Measurements from ENCODE around the gene SIRPB2.
"Not testable (repeated sequence)": the region's sequence is repeated elsewhere in the genome, so short reads cannot be mapped to it uniquely, and the experiment has no call there.

Gene SIRPB2

DNA sequence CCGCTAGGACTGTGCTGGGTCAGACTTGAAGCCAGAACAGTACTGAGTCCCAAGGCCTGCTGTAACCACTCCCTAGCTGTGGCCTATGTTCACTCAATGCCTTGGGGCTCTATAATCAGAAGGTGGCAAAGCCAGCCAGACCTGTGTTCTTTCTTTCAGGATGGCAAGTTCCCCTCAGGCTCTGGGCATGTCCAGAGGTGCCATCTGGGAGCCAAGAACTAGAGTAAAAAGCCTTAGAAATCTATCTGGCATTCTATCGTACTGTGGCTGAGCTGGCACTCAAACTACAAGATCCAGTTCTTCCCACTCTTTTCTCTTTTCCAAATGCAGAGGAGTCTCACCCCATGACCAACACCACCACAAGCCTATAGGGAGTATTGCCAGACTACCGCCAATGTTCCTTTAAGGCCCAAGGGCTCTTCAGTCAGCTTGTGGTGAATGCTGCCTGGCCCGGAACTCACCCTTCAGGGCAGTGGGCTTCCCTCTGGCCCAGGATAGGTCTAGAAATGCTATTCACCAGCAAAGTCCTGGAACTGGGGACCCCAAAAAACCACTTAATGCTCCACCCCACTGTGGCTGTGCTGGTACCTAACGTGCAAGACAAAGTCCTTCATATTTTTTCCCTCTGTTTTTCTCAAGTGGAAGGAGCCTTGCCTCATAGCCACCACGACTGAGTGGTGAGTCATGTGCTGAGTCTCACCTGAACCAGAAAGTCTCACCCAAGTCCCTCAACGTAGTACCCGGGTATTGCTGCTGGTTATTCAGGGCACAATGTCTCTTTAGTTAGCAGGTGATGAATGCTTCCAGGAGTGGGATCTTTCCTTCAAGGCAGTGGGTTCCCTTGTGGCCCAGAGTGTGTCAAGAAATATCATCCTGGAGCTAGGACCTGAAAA lies 8.6 kb upstream of the SIRPB2 start:
- FAIRE-seq = no peak

DNA sequence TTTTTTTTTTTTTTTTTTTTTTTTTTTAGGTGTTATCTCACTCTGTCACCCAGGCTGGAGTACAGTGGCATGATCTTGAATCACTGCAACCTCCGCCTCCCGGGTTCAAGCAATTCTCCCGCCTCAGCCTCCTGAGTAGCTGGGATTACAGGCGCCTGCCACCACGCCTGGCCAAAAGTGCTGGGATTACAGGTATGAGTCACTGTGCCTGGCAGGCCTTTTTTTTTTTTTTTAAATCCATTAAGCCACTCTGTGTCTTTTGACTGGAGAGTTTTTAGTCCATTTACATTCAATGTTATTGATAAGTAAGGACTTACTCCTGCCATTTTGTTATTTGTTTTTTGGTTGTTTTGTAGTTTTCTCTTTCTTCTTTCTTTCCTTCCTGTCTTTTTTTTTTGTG lies 6.2 kb upstream of the SIRPB2 start:
- FAIRE-seq = not testable (repeated sequence)

DNA sequence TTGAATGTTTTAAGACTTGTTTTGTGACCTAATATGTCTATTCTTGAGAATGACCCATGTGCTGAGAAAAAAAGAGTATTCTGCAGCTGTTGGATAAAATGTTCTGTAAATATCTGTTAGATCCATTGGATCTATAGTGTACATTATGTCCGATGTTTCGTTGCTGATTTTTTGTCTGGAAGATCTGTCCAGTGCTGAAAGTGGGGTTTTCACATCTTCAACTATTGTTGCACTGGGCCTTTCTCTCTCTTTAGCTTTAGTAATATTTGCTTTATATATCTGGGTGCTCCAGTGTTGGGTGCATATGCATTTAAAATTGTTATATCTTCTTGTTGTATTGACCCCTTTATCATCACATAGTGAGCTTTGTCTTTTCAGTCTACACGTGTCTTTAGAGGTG lies 5.7 kb upstream of the SIRPB2 start:
- no peak for FAIRE-seq

DNA sequence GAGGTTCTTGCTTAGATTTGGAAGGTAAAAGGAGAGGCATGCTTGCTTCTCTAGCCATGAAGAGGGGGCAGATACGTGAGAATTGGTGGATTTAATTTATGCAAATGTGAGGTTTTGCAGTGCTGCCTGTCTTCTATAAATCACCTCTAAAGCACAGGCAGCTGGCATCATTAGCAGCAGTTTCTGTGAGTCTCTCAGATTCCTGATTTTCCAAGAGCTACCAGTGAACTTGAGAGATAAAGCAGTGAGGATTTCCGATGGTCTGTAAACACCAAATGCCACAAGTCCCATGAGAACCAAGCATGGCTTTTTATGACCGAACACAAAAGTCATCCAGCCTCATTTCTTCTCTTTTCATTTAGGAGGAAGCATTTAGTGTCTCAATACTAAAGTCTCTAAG lies 3.2 kb upstream of the SIRPB2 start:
- FAIRE-seq = no peak

DNA sequence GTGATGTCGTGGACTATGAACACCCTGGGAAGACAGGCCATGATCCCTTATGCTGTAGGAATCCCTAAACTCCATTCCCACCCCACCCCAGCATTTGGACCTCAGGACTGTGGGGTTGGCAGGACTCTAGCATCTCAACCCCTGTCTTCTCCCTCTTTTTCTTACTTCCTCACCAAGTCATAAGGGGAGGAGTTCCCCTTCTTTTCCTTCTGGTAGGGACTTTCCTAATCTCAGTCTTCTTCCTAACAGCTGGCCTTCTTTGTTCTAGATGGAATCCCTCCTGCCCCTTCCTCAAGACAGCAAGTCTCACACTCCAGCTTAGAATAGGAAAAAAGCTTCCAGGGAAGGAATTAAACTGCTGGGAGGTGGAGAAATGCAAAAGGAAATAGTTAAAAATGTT lies 2.3 kb upstream of the SIRPB2 start:
- FAIRE-seq = no peak

DNA sequence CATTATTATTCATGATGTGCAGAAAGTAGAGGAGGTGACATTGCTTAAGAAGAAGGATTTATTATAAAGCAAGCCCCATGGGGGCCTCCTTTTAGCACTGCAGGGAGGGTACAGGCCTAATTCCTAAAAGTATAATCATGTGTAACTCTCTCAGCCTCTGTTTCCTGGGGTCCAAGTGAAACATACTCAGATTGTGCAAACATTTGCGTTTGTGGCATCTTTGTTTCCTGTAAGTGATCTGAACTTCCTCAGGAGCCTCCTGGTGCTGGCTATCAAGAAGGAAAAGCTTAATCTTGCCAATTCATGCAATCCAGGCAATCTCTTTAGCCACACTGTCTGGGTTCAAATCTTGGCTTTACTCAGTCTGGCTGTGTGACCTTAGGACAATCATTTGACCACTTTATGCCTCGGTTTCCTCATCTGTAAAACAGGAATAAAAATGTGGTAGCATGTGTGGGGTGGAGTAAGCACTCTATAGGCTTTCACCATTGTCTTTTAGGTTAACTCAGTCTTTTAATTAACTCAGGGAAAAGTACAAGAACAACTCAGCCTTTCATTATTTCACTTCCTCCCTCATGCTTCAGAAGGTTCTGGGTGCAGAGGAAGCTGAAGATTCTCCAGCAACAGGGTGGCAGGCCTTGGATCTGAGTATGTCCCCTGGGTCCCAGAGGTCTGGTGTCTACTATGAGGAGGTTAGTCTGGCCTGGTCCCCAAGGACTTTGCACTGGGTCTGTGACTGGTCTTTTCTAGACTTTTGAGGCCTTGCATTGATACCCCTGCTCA lies 831 bp upstream of the SIRPB2 start:
- FAIRE-seq = no peak

DNA sequence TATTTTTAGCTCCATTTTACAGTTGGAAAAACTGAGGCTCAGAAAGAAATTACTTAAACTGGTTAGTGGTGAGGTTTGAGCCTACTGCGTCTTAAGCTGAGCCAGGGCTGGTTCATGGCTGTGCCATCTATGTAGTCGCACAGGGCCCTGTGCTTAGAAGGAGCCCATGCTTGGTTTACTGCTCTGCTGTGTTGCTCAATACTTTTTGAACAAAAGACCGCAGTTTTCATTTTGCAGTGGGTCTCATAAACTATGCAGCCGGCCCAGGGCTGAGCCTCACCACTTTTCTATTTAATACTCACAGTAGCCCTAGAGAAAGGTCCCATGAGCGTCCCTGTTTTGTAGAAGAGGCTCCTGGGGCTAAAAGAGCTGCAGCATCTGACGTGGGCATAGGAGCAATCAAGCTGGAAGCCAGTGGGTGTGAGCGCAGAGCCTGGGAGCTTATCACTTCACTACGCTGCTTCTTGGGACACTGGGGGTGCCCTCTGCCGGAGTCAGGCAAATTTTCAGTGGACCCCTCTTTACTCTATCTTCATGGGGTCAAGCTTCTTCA lies 501 bp downstream of the SIRPB2 start:
- FAIRE-seq = no peak

DNA sequence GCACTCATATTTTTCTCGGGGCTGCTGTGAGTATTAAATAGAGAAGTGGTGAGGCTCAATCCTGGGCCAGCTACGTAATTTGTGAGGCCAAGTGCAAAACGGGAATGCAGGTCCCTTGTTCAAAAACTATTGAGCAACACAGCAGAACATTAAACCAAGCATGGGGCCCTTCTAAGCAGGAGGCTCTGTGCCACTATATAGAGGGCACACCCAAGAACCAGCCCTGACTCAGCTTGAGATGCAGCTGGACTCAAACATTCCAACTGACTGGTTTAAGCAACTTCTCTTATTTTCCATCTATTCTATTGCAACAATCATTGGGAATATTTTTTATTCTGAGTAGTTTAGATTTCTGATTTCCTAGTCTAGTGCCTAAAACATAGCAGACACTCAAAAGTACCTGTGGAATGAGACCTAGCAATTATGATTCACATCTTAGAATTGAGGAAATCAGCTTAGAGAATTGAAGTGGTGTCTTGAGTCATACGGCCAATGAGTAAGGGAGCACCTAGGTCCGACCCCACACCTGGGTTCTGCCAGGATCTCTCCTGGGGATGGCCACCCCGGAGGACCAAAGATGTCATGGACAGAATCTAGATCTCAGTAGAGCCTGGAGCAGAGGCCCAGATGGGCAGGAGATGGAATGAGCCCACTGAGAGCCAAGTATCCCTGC lies 1.3 kb downstream of the SIRPB2 start:
- no peak for FAIRE-seq

DNA sequence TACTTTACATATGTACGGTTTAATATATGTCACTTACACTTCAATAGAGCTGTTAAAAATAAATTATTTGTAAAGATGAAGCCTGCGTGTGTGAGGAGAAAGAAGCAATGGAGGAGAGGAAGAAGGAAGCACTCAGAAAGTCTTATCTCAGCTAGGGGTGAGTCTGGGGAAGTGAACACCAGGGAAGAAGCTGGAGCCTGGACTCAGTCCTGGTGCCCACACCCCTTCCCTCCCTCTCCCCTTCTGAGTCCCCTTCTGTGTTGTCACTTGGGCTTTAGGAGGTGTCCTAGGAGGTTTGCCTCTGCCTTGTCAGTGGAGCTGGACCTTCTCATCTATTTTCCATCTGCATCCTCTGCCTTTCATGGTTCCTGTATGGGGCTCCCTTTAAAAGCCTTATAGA lies 1.9 kb downstream of the SIRPB2 start:
- no peak for FAIRE-seq

DNA sequence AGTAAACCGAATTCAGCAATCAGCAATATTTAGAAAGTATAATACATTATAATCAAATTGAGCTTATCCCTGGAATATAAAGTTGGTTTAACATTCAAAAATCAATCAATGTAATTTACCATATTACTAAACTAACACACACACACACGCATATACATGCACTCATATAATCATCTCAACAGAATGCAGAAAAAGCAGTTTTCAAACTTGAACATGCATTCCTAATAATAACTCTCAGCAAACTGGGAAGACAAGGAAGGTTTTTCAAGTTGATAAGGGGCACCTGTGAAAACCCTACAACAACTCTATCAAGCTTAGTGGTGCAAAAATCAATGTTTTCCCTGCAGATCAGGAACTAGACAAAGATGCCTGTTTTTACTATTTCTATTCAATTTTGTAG lies 4.7 kb downstream of the SIRPB2 start:
- FAIRE-seq = no peak

DNA sequence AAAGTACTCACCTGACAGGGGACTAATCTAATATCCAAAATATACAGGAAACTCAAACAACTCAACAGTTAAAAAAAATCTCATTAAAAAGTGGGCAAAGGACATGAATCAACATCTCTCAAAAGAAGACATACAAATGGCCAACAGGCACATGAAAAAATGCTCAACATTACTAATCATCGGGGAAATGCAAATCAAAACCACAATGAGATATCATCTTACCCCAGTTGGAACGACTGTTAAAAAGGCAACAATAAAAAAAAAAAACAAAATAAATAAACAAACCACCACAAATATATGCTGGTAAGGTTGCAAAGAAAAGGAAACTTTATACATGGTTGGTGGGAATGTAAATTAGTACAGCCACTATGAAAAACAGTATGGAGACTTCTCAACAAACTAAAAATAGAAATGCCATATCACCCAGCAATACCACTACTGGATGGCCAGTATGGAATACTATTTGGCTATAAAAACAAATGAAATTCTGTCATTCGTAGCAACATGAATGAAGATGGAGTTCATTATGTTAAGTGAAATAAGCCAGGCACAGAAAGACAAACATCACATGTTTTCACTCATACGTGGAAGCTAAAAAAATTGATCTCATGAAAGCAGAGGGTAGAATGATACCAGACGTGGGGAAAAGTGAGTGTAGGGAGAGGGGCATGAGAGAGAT lies 6.6 kb downstream of the SIRPB2 start:
- no peak for FAIRE-seq

DNA sequence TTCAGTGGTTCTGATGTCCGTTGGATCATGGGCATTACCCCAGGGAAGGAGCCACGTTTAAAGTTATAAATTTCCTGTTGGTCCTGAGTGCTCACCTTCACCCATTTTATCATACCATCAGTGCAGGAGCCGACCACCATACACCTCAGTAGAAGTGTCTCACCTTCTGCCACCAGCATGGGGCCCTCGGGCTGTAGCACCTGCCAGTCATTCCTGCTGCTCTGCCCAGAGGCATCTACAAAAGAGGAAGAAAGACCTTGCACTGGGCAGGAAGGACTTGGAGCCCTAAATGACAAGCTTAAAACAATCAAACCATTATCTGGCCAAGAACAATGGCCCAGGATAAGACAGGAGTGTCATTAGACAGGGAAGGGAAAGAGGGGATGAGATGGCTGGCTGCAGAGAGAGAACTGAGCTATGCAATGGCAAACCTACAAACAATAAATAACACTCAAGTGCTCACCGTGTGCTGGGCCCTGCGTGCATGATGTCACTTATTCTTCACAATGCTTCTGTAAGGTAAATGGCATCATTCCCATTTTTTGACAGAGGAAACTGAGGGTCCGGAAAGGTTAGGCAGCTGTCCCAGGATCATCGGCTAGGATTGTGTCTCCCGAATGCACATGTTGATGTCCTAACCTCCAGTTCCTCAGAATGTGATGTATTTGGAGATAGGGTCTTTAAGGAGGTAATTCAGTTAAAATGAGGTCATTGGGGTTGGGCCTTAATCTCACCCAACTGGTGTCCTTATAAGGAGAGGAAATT lies 11.2 kb downstream of the SIRPB2 start:
- no peak for FAIRE-seq

DNA sequence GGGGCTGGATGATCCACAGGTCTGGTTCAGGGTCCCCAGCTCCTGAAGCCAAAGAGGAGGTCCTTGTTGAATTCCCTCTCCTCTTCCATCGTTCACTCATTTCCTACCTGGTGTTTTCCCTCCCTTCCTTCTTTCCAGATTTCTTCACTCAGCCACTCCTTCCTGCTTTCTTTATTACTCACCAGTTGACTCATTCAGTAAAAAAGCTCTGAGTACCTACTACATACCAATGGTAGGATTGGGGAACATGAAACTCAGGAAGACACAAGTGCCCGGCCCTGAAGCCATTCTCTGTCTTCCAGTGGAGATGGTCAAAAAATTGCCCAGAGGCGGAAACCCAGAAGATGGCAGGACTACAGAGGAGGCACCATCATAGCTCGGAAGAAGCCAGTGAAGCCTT lies 12.7 kb downstream of the SIRPB2 start:
- FAIRE-seq = no peak

DNA sequence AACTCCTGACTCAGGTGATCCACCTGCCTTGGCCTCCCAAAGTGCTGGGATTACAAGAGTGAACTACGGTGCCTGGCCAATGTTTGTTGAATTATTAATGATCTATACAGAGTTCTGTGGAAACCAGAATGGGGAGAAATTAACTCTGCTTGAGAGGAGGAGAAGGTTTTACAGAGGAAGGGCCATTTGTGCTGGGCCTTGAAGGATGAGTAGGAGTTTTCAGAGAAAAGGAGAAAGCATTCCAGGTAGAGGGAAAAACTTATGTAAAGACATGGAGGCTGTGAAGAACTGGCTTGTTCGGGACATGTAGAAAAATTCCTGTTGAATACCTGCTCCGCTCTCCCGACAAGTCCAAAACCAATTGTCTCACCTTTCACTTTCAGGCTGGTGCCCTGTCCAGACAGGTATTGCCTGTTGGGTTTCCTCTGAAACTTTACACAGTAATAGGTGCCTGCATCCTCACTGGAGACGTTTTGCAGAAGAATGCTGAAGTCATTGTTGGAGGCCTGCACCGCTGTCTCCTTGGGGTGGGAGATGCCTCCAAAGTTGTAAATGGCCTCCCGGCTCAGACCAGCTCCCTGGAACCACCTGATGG lies 13.2 kb downstream of the SIRPB2 start:
- no peak for FAIRE-seq

DNA sequence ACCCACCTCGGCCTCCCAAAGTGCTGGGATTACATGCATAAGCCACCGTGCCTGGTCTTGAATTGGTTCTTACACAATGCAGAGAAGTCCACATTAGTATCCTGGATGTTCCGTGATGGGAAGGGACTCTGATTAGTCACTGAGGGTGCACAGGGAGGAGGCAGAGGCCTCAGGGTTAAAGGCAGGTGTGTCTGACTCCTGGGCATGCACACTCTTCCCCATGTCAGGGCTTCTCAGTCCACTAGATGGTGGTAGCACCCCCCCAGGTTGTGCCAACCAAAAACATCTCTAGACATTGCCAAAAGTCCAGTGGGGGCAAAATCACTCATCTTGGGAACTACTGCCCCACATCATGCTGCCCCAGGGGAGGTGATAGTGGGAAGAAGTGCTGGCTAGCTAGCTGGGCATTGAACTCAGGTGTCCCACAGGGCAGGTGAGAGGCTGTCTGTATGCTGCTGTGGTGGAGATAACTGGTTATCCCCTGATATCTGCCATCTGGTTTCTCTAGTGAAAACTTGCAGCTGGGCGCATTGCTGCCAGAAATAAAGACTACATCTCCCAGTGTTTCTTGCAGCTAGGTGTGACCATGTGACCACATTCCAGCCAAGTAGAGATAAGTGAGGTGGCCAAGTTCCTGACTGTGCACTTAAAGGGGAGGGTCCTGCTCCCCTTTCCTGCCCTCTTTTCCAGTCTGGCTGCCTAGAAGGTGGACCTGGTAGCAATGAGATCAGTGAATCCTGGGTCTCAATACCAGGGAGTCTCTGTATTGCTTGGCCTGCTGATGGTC lies 16.2 kb downstream of the SIRPB2 start:
- no peak for FAIRE-seq

DNA sequence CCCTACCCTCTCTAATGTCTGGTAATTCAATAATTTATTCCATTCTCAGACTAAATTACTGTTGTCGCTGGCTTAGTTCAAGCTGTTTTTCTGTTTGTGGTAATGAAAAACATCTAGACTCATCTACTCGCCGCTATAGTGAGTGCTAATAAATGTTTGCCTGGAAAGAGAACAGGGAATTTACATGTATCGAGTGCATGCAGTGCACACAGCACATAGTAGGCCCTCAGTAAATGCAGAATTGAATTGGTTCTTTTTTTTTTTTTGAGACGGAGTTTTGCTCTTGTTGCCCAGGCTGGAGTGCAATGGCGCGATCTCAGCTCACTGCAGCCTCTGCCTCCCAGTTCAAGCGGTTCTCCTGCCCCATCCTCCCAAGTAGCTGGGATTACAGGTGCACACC lies 16.9 kb downstream of the SIRPB2 start:
- FAIRE-seq = no peak

DNA sequence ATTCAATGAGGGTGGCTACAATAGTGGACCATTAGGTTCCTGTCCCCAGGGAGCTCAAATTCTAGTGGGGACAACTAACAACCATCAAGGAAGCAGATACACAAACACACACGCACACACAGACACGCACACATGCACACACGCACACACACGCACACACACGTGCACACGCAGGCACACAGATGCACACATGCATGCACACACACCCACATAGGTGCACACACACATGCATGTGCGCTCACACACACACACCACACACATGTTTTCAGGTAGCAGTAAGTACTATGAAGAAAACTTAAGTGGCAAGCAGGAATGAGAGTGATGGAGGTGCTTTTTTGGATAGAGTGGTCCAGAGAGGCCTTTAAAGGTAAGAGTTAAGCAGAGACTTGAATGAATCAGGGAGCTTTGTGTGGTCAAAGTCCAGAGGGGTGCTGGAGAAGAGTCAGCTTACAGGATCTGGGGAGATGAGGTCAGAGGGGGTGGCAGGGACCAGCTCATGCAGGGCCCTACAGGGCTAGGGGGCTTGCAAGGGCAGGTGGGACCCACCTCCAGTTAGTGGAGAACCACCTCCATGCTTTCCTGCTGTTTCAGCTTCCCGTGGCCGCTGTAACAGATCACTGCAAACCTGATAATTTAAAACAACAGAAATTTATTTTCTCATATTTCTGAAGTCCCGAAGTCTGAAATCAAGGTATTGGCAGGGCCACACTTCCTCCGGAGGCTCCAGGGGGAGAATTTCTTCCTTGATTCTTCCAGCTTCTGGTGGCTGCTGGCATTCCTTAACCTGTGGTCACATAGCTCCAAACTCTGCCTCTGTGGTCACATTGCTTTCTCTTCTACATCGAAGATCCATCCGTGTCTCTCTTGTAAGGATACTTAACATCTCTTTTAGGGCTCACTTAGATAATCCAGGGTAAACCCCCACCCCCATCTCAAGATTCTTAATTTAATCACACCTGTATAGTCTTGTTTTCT lies 17.7 kb downstream of the SIRPB2 start:
- no peak for FAIRE-seq

DNA sequence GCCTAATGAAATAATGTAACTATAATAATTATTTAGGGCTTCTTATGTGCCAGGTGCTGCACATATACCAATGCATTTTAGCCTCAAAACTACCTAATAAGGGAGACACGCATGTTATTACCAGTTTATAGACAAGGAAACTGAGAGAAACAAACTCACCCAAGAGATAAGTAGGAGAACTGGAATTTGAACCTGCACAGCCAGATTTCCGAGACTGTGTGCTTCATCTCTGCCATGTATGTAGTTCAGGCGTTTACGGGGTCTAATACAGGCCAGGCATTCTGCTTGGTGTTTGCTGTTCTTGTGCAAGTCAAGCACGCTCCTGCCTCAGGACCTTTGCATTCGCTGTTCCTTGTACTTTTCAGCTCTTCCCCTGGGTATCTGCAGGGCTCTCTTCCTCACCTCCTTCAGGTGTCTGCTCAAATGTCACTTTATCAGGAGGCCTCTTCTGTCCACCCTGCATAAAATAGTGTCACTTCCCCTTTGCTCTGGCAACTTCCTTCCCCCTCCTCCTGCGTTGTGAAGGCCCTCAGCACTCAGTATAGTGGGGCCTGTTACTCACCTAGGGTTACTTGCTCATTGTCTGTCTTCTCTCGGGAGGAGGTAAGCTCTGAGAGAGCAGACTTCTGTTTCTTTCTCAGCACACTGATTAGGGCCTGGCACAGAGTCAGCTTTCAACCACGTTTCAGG lies 18.5 kb downstream of the SIRPB2 start:
- FAIRE-seq = no peak

DNA sequence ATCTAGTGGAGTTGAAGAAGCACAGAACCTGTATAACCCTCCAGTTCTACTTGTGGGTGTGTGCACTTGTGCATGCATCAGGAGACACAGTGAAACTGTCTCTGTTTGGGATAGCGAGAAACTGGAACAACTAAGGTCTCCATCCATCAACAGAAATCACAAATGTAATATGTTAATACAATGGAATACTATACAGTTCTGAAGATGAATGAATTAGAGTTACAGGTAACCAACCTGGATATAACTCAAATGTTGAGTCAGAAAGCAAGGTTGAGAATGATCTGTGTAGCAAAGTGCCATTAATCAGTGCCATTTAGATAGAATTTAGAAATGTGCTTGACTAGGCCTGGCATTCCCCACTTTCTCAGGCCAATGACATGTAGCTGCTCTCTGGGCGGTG lies 20.0 kb downstream of the SIRPB2 start:
- FAIRE-seq = no peak
